Measurements from ENCODE around the gene BCL2A1.

DNA sequence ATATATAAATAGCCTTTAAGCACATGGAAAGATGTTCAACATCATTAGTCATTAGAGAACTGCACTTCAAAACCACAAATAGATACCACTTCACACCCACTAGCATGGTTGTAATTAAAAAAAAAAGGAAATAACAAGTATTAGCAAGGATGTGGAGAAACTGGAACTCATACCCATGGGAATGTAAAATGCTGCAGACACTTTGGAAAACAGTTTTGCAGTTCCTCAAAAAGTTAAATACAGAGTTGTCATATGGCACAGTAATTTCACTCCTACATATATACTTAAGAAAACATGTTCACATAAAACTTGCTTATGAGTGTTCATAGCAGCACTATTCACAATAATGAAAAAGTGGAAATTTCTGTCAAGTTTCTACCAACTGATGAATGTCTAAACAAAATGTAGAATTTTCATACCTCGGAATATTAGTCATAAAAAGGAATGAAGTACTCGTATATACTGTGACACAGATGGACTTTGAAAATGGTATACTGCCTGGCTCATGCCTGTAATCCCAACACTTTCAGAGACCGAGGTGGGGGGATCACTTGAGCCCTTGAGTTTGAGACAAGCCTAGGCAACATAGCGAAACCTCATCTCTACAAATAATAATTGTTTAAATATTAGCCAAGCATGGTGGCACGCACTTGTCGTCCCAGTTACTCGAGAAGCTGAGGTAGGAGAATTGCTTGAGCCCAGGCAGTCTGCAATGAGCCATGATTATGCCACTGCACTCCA, 28.1 kb downstream of the BCL2A1 start:
- TF ChIP-seq POLR2A (IDR thresholded peaks at IDR 0.05; ENCODE audit: low read depth) (no peak), EP300 (IDR thresholded peaks at IDR 0.05) (no peak), CTCF (IDR thresholded peaks at IDR 0.05) (no peak), POLR2AphosphoS5 (IDR thresholded peaks at IDR 0.05) (no peak)
